Loucy (cell line): ENCODE measurements around the gene GTSE1.

Experiments
- H2AFZ ChIP-seq: fragments of 200-600 bp; sonication (generic); 2 replicates; pipeline ENCODE4 v1.6.0; 2016; ENCODE audit warnings: antibody characterized with exemption, mild to moderate bottlenecking, low read length, moderate library complexity
- H3F3A ChIP-seq: fragments of 200-600 bp; 2 replicates; pipeline ENCODE4 v1.6.0; 2016; ENCODE audit warnings: antibody characterized with exemption, low read depth, mild to moderate bottlenecking
- H3K27me3 ChIP-seq: fragments of 200-600 bp; sonication (generic); 2 replicates; pipeline ENCODE4 v1.6.1; 2014; ENCODE audit warnings: low read length, mild to moderate bottlenecking; ENCODE audit not compliant: insufficient read depth, poor library complexity, severe bottlenecking
- H3K36me3 ChIP-seq: fragments of 200-600 bp; sonication (generic); 2 replicates; pipeline ENCODE4 v1.6.1; 2016; ENCODE audit warnings: low read length; ENCODE audit not compliant: insufficient read depth
- H3K4me1 ChIP-seq: fragments of 200-600 bp; sonication (generic); 2 replicates; pipeline ENCODE4 v1.5.1; 2014; ENCODE audit warnings: low read length, mild to moderate bottlenecking; ENCODE audit not compliant: insufficient read depth, poor library complexity, severe bottlenecking
- H3K4me2 ChIP-seq: fragments of 200-600 bp; sonication (generic); 2 replicates; pipeline ENCODE4 v1.6.0; 2014; ENCODE audit warnings: antibody characterized with exemption, low read length, low read depth, mild to moderate bottlenecking; ENCODE audit not compliant: poor library complexity, severe bottlenecking
- H3K4me3 ChIP-seq: fragments of 200-600 bp; sonication (generic); 2 replicates; pipeline ENCODE4 v1.5.1; 2014; ENCODE audit warnings: low read length, mild to moderate bottlenecking, mixed read lengths; ENCODE audit not compliant: poor library complexity, severe bottlenecking
- H3K79me2 ChIP-seq: fragments of 200-600 bp; sonication (generic); 2 replicates; pipeline ENCODE4 v1.6.1; 2014; ENCODE audit warnings: low read length; ENCODE audit not compliant: insufficient read depth
- H3K9ac ChIP-seq: fragments of 200-600 bp; sonication (generic); 2 replicates; pipeline ENCODE4 v1.6.0; 2014; ENCODE audit warnings: mild to moderate bottlenecking, low read depth, low read length, moderate library complexity; ENCODE audit not compliant: poor library complexity, severe bottlenecking
- H3K9me2 ChIP-seq: fragments of 200-600 bp; sonication (generic); replicated peaks from 2 replicates; pipeline ENCODE4 v1.6.1; 2016; ENCODE audit warnings: low read depth, low read length, mixed read lengths
- H3K9me3 ChIP-seq: fragments of 200-600 bp; sonication (generic); 2 replicates; pipeline ENCODE4 v1.6.1; 2014; ENCODE audit warnings: mild to moderate bottlenecking, antibody characterized with exemption, low read length, low read depth; ENCODE audit not compliant: insufficient read depth
- H4K20me1 ChIP-seq: fragments of 200-600 bp; sonication (generic); 2 replicates; pipeline ENCODE4 v1.6.0; 2014; ENCODE audit warnings: antibody characterized with exemption, low read length, mild to moderate bottlenecking; ENCODE audit not compliant: insufficient read depth, poor library complexity, severe bottlenecking
- CTCF ChIP-seq: fragments of 200-600 bp; sonication (generic); conservative IDR thresholded peaks from 2 replicates; pipeline ENCODE4 v1.5.1; 2014; ENCODE audit warnings: mild to moderate bottlenecking, antibody characterized with exemption, low read length
- EZH2phosphoT487 ChIP-seq: fragments of 200-600 bp; IDR thresholded peaks from 2 replicates; pipeline ENCODE4 v1.6.1; 2018; ENCODE audit warnings: antibody characterized with exemption, mild to moderate bottlenecking, moderate library complexity, borderline replicate concordance

GTSE1 gene

DNA sequence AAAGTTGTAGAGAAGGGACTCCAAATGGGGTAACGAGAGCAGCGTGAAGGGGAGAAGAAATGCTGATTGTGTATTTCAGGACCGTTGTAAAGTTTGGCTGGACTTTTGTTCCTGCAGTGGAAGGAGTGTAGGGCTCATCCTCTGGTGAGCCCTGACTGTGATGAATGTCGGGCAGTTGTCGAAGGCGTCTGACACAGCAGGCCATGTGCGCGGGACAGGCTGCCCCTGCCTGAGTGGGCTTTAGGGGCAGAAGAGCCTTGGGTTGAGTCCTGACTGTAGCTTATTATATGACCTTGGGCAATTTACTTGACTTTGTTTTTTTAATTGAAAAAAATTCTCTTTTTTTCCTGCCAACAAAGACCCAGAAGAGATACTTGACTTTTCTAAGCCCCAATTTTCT lies 42.0 kb downstream of the GTSE1 start:
- Histone ChIP-seq H3K4me1 (peaks cover 25% of the 10 kb centered on the region), H4K20me1 (peaks cover 18% of the 10 kb centered on the region), H3K27me3 (peaks cover 4% of the 10 kb centered on the region), H3K36me3 (peaks cover 45% of the 10 kb centered on the region; the same call in 1 of the 2 replicates), H2AFZ (no peak overlapping the region), H3K9me2 (no peaks in the 10 kb centered on the region), H3F3A (peaks cover 4% of the 10 kb centered on the region), H3K9me3 (no peaks in the 10 kb centered on the region), H3K4me2 (peak overlapping the region; percentile 97), H3K9ac (no peak overlapping the region), H3K4me3 (no peak overlapping the region), H3K79me2 (peaks cover 63% of the 10 kb centered on the region)
- TF ChIP-seq CTCF, result no peak
- no peak for TF ChIP-seq EZH2phosphoT487

GRCh38 chr22:46339956-46340355 lies 43.3 kb downstream of the GTSE1 start:
- Histone ChIP-seq H3K9me3 (no peaks in the 10 kb centered on the region), H3K9me2 (no peaks in the 10 kb centered on the region), H3K4me2 (no peak overlapping the region), H3K9ac (no peak overlapping the region), H3K27me3 (peaks cover 4% of the 10 kb centered on the region), H3K4me1 (peaks cover 25% of the 10 kb centered on the region), H2AFZ (no peak overlapping the region), H3K36me3 (peaks cover 55% of the 10 kb centered on the region; the same call in 1 of the 2 replicates), H3F3A (no peaks in the 10 kb centered on the region), H4K20me1 (peaks cover 18% of the 10 kb centered on the region), H3K4me3 (no peak overlapping the region), H3K79me2 (peaks cover 66% of the 10 kb centered on the region)
- no peak for TF ChIP-seq EZH2phosphoT487
- no peak for TF ChIP-seq CTCF

DNA sequence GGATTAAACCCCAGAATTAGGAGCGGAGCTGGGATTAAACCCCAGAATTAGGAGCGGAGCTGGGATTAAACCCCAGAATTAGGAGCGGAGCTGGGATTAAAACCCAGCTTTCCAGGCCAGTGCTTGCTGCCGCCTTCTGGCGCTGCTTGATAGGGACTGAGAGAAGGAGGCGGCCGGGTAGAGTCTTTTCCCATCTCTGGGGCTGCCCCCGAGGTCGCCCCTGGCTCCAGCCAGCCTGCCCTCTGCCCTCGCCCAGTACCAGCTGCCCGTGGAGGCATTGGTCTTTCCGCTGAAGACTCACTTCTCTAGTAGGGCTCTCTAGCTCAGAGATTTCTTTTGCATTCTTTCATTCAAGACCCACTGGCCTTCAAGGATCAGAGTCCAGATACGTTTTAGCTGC lies 44.0 kb downstream of the GTSE1 start:
- Histone ChIP-seq H3K4me3 (no peak overlapping the region), H3K4me2 (no peak overlapping the region), H3K9ac (no peak overlapping the region), H3K27me3 (peaks cover 4% of the 10 kb centered on the region), H4K20me1 (peaks cover 18% of the 10 kb centered on the region), H3K79me2 (peaks cover 61% of the 10 kb centered on the region), H3K9me3 (no peaks in the 10 kb centered on the region), H3K9me2 (no peaks in the 10 kb centered on the region), H3K36me3 (peaks cover 62% of the 10 kb centered on the region; the same call in 1 of the 2 replicates), H2AFZ (no peak overlapping the region), H3K4me1 (peaks cover 21% of the 10 kb centered on the region), H3F3A (no peaks in the 10 kb centered on the region)
- TF ChIP-seq EZH2phosphoT487, result no peak
- TF ChIP-seq CTCF, result no peak
